Keratinocyte (primary cell): Measurements from ENCODE around the gene ZNF524.

ENCODE experiments used
- CTCF ChIP-seq, 3 experiments: IDR thresholded peaks in 1 of 3; conservative IDR thresholded peaks in 1 of 3; optimal IDR thresholded peaks in 1 of 3; 2 replicates in 2 of 3; 3 replicates in 1 of 3; pipeline versions ENCODE3 to v1.5.1; 2011; ENCODE audit warnings: low read length in 3 of 3, mild to moderate bottlenecking in 3 of 3, moderate library complexity in 2 of 3, control low read depth in 1 of 3, inconsistent platforms in 1 of 3; ENCODE audit not compliant: insufficient read depth in 2 of 3; ENCODE audit errors: extremely low read depth in 1 of 3
- EZH2 ChIP-seq: IDR thresholded peaks from one replicate; pipeline ENCODE4 v1.6.1; 2012; ENCODE audit warnings: inconsistent platforms, mild to moderate bottlenecking, low read length, moderate library complexity

DNA sequence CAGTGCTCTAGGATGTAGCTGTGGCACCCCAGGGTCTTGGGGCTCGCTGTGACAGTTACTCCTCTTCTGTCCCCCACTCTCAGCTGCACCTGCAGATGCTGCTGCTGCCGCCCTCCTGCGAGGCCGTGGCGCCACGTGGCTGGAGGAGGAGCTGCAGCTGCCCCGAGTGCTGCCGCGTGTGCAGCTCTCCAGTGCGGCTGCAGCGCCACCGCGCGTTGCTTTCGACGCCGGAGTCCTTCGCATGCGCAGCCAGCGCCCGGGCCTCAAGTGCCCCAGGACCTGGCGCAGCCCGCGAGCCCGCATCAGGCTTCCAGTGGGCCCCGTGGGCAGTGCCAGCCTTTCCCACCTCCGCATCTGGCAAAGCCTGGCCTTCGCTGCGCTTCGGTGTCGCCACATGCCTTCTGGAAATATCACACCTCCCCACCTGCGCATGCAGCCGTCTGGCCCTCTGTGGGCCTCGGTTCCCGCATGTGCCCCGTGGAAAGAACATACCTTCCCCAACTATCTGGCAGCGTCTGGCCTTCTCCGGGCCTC, 40.0 kb downstream of the ZNF524 start:
- TF ChIP-seq CTCF (optimal IDR thresholded peaks at IDR 0.05 in 1 of 3, IDR thresholded peaks at IDR 0.05 in 1 of 3, conservative IDR thresholded peaks at IDR 0.05 in 1 of 3; ENCODE audit: extremely low read depth in 1 of 3, insufficient read depth in 2 of 3, low read length in 3 of 3), result peak; percentile 61 to 85 (median 78)
- no peak for TF ChIP-seq EZH2
